Coronary artery (tissue), 2 donors: Measurements from ENCODE around the gene JARID2.

Experiments used
- DNase-seq: peaks from one replicate; pipeline ENCODE4 v3.0.0-alpha.2; 2017; ENCODE audit warnings: low spot score
- H3K27ac ChIP-seq, 2 donors: fragments of 200-600 bp; sonication (generic); one replicate each; pipeline ENCODE4 v1.5.1; 2016 to 2019
- H3K4me3 ChIP-seq: fragments of 200-600 bp; sonication (generic); 2 replicates; pipeline ENCODE4 v1.5.1; 2016; ENCODE audit warnings: mild to moderate bottlenecking, moderate library complexity
- TF ChIP-seq, protein P1 (sequence below): fragments of 200-600 bp; sonication (generic); IDR thresholded peaks from one replicate; pipeline ENCODE4 v1.5.1; 2019; ENCODE audit warnings: antibody characterized with exemption

Gene JARID2

DNA sequence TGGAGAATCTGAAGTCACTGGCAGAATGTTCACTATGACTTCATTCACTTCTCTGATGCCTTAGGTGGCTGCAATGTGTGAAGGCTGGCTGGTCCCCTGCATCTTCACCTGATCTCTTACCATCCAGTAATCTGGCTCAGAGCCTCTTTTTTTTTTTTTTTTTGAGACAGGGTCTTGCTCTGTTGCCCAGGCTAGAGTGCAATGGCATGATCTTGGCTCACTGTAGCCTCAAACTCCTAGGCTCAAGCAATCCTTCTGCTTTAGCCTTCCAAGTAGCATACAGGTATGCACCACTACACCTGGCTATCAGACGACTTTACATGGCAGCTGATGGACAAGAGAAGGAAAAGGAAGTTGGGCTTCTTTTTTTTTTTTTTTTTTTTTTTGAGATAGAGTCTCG lies 25.8 kb upstream of the JARID2 start:
- TF ChIP-seq, protein P1, sequence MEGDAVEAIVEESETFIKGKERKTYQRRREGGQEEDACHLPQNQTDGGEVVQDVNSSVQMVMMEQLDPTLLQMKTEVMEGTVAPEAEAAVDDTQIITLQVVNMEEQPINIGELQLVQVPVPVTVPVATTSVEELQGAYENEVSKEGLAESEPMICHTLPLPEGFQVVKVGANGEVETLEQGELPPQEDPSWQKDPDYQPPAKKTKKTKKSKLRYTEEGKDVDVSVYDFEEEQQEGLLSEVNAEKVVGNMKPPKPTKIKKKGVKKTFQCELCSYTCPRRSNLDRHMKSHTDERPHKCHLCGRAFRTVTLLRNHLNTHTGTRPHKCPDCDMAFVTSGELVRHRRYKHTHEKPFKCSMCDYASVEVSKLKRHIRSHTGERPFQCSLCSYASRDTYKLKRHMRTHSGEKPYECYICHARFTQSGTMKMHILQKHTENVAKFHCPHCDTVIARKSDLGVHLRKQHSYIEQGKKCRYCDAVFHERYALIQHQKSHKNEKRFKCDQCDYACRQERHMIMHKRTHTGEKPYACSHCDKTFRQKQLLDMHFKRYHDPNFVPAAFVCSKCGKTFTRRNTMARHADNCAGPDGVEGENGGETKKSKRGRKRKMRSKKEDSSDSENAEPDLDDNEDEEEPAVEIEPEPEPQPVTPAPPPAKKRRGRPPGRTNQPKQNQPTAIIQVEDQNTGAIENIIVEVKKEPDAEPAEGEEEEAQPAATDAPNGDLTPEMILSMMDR: no peak
- Histone ChIP-seq H3K27ac (no peak overlapping the region), H3K4me3 (no peak overlapping the region)
- DNase-seq: no peak

DNA sequence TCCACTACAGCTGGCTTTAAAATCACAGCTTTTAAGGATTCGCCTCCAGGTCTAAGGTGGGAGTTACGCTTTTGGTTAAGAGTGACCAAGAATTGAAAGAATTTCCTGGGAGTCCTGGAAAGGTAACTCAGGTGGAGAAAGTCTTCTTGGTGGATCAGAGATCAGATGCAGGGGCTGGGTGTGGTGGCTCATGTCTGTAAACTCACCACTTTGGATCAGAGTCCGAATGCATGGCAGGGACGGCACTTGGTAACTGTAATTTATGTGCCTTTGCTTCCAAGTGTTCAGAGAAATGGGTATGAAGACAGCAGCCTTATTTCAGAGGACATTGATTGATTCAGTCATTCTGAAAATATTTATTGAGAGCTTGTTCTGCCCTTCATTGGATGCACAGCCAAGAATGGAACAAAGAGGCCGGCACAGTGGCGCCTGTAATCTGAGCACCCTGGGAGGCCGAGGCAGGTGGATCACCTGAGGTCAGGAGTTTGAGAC lies 18.0 kb upstream of the JARID2 start:
- TF ChIP-seq, protein P1: no peak
- no peak overlapping the region for H3K27ac ChIP-seq
- H3K4me3 ChIP-seq: no peak overlapping the region
- no peak for DNase-seq

DNA sequence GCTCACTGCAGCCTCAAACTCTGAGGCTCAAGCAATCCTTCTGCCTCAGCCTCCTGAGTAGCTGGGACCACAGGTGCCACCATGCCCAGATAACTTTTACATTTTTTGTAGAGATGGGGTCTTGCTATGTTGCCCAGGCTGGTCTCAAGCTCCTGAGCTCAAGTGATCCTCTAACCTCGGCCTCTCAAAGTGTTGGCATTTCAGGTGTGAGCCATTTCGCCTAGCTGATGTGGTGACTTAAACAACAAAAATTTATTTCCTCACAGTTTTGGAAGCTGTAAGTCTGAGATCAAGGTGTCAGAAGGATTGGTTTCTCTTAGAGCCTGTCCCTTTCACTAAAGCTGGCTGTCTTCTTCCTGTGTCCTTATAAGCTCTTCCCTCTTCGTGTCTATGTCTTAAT lies 15.0 kb upstream of the JARID2 start:
- no peak overlapping the region for H3K27ac ChIP-seq
- no peak for DNase-seq
- TF ChIP-seq, protein P1: no peak
- no peak overlapping the region for H3K4me3 ChIP-seq

DNA sequence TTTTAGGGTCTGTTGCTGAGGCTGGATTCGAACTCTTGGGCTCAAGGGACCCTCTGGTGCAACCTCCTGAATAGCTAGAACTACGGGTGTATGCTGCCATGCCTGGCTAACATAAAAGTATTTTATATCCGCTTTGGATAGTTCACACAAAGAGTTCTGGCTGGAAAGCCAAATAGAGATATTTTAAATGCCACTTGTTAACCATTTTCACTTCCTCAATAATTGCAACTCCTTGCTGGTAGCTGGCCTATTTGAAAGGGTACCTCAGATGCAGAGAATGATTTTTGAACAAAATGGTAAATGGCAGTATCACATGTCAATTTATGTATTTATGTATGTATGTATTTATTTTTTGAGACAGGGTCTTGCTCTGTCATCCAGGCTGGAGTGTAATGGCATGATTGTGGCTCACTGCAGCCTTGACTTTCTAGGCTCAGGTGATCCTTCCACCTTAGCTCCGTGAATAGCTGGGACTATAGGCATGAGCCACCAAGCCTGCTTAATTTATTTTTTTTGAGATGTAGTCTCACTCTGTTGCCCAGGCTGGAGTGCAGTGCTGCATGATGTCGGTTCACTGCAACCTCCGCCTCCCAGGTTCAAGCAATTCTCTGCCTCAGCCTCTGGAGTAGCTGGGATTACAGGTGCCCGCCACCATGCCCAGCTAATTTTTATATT lies 12.9 kb upstream of the JARID2 start:
- TF ChIP-seq, protein P1: no peak
- no peak for DNase-seq
- Histone ChIP-seq H3K27ac (no peak overlapping the region), H3K4me3 (no peak overlapping the region)

DNA sequence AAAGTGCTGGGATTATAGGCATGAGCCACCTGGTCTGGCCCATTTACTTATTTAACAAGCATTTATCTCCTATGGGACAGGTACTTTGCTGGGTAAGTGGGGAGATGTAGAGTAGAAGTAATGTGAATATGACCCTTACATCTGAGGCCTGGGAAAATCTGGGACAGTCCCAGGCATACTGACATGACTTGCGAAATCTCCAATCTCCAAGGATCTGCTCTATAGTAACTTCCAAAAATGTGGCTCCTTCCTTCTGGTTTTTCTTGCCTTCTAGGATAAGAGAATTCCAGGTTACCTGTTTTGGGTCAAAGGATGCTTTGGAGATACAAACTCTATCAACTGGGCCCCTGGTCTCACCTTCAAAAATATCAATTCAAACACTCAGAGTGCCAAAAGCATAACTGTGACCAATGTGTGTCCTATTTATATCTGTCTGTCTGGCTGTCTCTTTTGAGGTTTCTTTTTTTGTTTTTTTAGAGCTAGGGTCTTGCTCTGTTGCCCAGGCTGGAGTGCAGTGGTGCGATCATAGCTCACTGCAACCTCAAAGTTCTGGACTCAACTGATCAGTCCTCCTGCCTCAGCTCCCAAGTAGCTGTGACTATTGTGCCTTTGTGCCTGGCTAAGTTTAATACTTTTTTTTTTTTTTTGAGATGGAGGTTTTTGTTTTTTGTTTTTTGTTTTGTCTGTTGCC lies 11.7 kb upstream of the JARID2 start:
- DNase-seq: no peak
- Histone ChIP-seq H3K27ac (no peak overlapping the region), H3K4me3 (no peak overlapping the region)
- TF ChIP-seq, protein P1: no peak

DNA sequence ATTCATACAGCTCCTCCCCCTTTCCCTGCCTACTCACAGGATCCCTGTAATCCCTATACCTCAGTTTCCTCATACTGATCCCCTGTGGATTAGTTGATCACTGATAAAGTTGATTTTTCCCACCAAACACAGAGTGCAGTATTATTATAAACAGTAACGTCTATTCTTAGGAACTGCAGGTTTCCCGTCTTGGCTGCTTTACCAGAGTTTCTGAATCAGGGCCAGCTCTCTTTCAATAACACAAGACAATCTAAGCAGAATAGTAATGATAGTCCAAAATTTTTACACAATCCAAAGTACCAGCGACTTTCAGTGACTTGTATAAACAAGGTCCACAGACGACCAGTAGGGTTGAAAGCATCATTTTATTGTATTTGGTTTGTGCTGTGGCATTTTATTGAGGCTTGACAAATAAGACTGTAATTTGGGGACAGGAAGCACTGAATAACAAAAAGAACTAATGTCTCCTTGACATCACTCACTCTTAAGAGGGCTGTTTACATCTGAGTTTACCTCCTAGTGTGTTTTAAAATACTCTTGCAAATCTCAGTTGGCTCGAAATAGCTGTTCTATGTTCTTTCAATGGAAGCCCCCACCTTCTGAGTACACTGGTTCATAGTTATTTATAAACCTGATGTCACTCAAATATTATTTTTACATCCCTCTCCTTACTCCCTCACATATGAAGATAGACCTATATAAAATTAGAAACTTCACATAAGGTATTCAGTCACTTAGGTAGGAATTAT lies 6.1 kb upstream of the JARID2 start:
- Histone ChIP-seq H3K27ac (no peak overlapping the region), H3K4me3 (no peak overlapping the region)
- DNase-seq: no peak
- TF ChIP-seq, protein P1: no peak
